PFSK-1 (cell line): ENCODE data around the gene DLX1. TPM values are rescaled to one million over a fixed set of nuclear protein-coding genes. Genes with fewer than 3 reads are reported as not detected.

Experiments used
- FOXP2 ChIP-seq: optimal IDR thresholded peaks from 2 replicates; pipeline ENCODE3; 2011; ENCODE audit warnings: borderline replicate concordance, control low read depth, inconsistent platforms; ENCODE audit not compliant: insufficient read depth; ENCODE audit errors: extremely low read length, extremely low read depth
- POLR2AphosphoS5 ChIP-seq: IDR thresholded peaks from 2 replicates; pipeline ENCODE4 v1.6.1; 2012; ENCODE audit warnings: low read depth, mild to moderate bottlenecking, control low read depth, low read length, moderate library complexity
- REST ChIP-seq, 2 experiments: IDR thresholded peaks; 2 replicates each; pipeline versions ENCODE4 v1.6.1 to v1.8.0; 2011 to 2012; ENCODE audit warnings: low read depth in 2 of 2, low read length in 2 of 2, control low read depth in 1 of 2, inconsistent platforms in 1 of 2, mild to moderate bottlenecking in 1 of 2, moderate library complexity in 1 of 2; ENCODE audit not compliant: insufficient read depth in 1 of 2
- SIN3A ChIP-seq: IDR thresholded peaks from 2 replicates; pipeline ENCODE4 v1.6.1; 2012; ENCODE audit warnings: mild to moderate bottlenecking, low read length, moderate library complexity, borderline replicate concordance; ENCODE audit not compliant: insufficient read depth
- TAF1 ChIP-seq: IDR thresholded peaks from 2 replicates; pipeline ENCODE4 v1.6.1; 2012; ENCODE audit warnings: low read length, control low read depth, borderline replicate concordance; ENCODE audit not compliant: insufficient read depth
- polyA plus RNA-seq: library from polyadenylated mRNA; unstranded; fragments of >200 nt; gene quantifications from one replicate; pipeline ENCODE4 v1.2.1, GENCODE V29; 2012; ENCODE audit warnings: low read depth, missing spikeins; ENCODE audit not compliant: insufficient read length

Gene DLX1
- 26.8 TPM for polyA plus RNA-seq

GRCh38 chr2:172085460-172086159, at the start of gene DLX1:
Gene DLX1 (plus strand): TSS chr2:172085507. CDS start chr2:172085678, 171 bp downstream.
- no peak for TF ChIP-seq SIN3A
- TF ChIP-seq REST (IDR thresholded peaks at IDR 0.05; ENCODE audit: insufficient read depth in 1 of 2, low read depth in 2 of 2, low read length in 2 of 2), result no peak
- TF ChIP-seq TAF1, result peak; percentile 19; the same call in 1 of the 2 replicates
- TF ChIP-seq FOXP2, result no peak
- 0 out of 2 replicates have a peak, but pooled peaks have one; percentile 47 for TF ChIP-seq POLR2AphosphoS5

GRCh38 chr2:172038121-172038520, 47.2 kb upstream of the DLX1 start:
- TF ChIP-seq FOXP2 (no peak), REST (IDR thresholded peaks at IDR 0.05; ENCODE audit: insufficient read depth in 1 of 2, low read depth in 2 of 2, low read length in 2 of 2) (no peak), POLR2AphosphoS5 (no peak)

GRCh38 chr2:172038604-172039003, 46.7 kb upstream of the DLX1 start:
- TF ChIP-seq TAF1, result no peak
- no peak for TF ChIP-seq REST (IDR thresholded peaks at IDR 0.05; ENCODE audit: insufficient read depth in 1 of 2, low read depth in 2 of 2, low read length in 2 of 2)
- no peak for TF ChIP-seq SIN3A
- TF ChIP-seq FOXP2, result no peak
- TF ChIP-seq POLR2AphosphoS5, result no peak

GRCh38 chr2:172039011-172039704, 46.1 kb upstream of the DLX1 start:
- no peak for TF ChIP-seq TAF1
- TF ChIP-seq REST (IDR thresholded peaks at IDR 0.05; ENCODE audit: insufficient read depth in 1 of 2, low read depth in 2 of 2, low read length in 2 of 2), result no peak
- TF ChIP-seq POLR2AphosphoS5, result no peak
- TF ChIP-seq SIN3A, result no peak
- no peak for TF ChIP-seq FOXP2
